HG02981 (cell line): ENCODE results near the gene SEMA3F.

Source experiments
- ATAC-seq: cut with Tn5 transposase; IDR thresholded peaks from one replicate; pipeline ENCODE4 v1.9.1; 2021; ENCODE audit warnings: mild to moderate bottlenecking, moderate library complexity; ENCODE audit not compliant: unreplicated experiment

SEMA3F gene

DNA sequence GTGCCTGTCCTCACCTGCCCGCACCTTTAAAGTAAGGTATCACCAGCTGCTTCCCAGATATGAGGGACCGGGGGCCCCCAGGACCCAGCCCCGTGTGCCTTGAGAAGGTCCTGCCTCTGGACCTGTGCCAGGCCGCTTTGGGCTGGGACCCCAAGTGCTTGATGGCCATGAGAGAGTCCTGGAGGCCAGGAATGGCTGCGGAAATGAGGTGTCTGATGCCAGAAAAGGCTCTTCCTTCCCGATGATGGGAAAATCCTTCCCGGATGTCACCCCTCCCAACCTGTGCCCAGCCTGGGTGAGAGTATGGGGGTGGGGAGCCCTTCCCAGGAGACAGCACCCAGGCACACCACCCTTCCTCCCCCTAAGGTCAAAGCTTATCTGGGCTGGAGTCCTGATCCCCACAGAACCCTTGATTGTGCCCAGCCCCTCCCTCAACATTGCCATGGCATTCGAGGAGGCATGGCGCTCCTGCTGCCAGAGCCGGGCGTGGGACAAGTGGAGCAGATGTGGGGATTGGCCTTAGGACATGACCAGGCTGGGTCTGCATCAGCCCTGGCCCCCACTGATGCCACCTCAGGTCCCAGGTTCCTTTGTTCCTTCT, 14.2 kb downstream of the SEMA3F start:
- ATAC-seq = no peak

DNA sequence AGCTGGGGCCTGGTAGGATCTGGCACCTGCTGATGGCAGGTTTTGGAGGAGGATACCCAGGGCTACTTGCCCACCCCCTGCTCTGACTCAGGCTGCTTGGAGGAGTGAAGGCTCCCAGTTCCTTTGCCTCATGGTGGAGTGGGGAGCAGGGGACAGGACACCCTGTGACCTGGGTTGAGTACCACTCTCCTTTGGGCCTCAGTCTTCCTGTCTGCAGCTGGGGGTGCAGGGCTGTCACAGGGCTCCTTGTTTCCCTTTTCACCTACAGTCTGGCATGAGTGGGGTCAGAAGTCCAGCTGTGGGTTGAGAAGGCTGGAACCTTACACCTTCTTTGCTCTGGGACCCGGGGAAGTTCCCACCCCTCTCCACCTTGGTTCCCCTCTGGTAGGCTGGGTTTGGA, 14.7 kb downstream of the SEMA3F start:
- no peak for ATAC-seq

DNA sequence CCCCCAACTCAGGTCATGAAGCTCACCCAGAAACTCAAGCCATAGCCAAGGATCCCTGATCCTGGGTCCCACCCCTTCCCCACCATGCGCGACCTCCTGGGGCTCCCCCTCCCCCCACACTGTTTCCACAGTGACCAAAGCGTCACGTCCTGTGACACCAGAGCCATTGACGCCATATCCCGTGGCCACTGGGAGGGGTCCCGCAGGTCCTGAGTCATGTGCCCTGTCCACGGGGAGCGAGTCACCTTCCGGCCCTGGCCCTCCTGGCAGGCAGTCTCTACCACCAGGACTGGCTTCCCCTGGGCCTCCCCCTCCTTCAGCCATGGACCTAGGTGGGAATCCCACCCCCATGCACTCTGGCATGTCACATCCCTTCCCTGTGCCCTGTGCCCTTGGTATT, 15.6 kb downstream of the SEMA3F start:
- ATAC-seq = no peak

DNA sequence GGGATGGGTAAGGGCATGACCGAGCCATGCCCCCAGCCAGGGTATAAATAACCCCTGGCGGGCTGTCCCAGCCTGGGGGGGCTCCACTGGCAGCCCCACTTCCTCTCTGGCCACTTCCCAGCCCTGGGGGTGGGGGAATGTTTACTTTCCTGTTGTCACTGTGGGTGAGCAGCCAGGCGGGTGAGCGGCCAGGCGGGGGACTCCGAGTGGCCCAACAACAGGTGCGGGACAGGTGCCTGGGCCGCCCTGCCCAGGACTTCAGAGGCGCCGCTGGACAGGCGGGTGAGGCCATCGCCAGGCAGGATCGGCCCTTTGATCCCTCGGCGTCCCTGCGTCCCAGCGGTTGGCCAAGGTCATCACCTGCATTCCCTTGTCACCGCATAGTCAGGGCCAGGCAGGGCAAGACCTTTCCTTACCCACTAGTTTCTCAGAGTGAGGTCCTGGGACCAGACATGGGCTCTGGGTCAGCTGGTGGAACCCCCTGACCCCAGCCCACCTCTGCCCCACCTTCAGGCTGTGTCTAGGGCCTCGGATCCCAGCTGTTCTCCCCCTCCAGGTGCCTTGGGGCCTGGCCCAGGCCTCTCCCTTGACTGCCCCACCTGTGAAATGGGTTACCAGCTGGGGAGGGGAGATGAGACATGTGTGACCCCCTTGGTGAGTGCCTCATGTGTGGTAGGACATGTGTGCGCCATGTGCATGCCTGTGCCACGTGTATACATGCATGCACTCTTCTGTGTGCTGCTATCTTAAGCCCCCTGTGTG, 16.6 kb downstream of the SEMA3F start:
- no peak for ATAC-seq

DNA sequence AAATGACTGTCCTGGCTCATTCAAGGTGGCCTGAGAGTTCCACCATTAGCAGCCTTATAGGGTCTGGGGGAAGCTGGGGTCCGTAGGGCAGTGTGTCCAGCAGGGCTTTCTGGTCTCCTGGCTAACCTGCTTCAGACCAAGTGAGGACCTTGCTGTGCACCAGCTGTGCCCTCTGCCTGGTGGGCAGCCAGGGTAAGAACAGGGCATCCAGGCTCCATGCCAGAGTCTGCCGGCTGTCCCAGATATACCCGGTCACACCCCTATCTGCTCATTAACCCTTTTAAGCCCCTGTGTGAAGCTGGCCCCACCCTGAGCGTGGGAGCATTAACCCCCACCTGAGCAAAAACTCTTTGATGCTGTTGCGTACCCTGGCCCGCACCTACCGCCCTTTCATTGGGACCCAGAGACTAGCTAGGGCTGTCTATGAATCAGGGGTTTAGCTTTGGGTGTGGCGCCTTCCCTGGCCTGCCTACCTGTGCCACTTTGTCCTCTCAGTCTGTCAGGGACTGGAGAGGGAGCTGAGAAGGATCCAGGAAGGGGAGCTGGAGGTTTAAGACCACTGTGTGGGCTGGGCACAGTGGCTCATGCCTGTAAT, 17.6 kb downstream of the SEMA3F start:
- no peak for ATAC-seq

DNA sequence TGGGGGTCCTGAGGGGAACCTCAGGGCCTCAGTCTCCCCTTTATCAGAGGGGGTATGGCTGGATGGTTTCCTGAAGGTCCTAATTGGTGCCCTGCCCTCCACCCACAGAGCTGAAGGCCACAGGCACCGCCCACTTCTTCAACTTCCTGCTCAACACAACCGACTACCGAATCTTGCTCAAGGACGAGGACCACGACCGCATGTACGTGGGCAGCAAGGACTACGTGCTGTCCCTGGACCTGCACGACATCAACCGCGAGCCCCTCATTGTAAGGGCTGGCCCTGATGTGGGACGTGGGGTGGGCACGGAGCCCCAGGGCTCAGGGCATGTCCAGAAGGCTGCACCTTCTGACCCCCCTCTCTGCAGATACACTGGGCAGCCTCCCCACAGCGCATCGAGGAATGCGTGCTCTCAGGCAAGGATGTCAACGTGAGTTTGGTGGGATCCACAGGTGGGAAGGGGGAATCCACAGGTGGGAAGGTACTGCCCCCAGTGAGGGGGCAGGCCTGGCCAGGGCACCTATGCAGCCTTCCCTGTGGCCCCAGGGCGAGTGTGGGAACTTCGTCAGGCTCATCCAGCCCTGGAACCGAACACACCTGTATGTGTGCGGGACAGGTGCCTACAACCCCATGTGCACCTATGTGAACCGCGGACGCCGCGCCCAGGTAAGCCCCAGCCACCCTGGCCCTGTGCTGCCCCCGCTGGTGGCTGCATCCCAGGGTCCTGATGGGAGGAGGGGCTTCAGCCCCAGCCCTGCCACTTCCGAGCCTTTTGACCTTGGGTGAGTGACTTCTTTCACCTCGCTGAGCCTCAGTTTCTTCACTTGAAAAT, 18.8 kb downstream of the SEMA3F start:
- ATAC-seq = no peak

DNA sequence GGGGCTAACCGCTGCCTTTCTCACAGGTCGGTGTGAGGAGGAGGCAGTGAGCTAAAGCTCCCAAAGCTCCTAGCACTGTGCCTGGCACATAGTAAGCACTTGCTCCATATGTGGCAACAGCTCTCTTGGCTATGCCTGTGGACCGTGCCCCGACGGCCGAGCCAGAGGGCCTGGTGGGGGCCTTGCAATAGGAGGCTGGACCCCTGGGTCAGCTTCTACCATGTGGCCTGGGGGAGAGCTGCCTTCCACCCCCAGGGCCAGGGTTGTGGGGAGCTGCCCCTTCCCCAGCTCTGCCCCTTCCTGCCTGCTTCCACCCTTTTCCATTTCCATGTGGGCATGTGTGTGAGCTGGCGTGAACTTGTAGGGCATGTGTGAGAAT, 19.4 kb downstream of the SEMA3F start:
- ATAC-seq = no peak

- no peak for ATAC-seq
These were observed 19.9 kb downstream of the SEMA3F start for GRCh38 chr3:50174947-50175524.

DNA sequence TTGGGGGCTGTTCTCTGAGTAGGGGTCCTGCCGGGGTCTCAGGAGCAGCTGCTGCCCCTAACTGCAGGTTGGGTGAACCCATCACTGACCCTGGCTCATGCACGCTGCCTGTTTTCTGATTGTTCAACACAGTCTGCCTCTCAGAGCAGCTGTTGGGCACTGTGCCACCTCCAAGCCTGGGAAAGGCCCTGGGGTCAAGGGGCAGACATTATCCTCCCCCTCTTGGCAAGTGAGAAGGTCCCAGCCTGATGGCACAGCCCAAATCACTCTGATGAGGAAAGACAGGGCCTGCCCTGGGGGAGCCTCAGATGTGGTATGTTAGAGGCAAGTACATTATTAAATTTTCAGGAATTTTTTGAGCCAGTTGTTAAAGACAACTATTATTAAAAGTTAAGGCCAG, 22.2 kb downstream of the SEMA3F start:
- no peak for ATAC-seq

DNA sequence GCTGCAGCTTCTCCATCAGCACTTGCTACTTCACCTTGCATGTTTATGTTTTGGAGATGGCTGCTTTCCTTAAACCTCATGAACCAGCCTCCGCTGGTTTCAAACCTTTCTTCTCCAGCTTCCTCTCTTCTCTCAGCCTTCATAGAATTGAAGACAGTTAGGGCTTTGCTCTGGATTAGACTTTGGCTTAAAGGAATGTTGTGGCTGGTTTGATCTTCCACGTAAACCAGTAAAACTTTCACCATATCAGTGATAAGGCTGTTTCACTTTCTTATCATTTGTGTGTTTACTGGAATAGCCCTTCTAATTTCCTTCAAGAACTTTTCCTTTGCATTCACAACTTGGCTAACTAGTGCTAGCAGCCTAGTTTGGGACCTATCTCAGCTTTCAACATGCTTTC, 24.6 kb downstream of the SEMA3F start:
- no peak for ATAC-seq

DNA sequence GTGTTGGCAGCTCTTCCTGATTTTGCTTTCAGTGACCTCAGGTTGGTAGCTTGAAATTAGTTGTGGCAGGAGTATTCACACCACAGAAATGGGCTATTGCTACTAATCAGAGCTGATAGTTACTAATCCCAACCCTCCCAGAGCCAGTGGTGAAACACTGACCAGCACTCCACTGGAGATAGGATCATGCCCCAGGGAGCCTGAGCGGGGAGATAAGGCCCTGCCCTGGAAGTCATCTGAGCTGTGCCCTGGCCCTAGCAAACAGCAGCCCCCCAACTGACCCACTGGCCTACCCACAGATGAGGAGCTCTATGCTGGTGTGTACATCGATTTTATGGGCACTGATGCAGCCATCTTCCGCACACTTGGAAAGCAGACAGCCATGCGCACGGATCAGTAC, 26.9 kb downstream of the SEMA3F start:
- no peak for ATAC-seq

GRCh38 chr3:50182533-50183099, 27.5 kb downstream of the SEMA3F start:
- ATAC-seq = no peak

GRCh38 chr3:50183755-50184154, 28.6 kb downstream of the SEMA3F start:
- no peak for ATAC-seq

DNA sequence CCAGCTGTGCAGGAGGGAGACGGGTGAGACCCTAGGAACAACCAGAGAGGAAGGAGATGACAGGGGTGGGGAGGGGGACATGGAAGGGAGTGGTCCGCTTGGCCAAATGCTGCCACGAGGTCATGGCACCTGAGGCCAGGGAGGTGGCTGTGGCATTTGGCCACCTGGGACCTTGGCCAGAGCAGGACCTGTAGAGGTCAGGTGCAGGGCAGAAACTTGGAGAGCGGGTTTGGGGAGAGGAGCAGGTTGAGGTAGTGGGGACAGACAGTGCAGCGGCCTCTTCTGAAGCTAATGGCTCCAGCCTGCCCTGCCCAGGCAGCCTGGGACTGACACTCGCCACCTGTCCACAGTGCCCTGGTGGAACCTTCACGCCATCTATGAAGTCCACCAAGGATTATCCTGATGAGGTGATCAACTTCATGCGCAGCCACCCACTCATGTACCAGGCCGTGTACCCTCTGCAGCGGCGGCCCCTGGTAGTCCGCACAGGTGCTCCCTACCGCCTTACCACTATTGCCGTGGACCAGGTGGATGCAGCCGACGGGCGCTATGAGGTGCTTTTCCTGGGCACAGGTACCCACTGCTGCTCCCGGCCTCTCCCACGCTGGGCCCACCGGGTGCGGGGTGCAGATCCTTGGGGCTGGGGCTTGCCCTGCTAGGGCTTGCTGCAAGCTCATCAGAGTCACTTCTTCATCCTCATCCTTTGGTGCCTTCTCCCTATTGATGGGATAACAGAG, 29.3 kb downstream of the SEMA3F start:
- no peak for ATAC-seq

DNA sequence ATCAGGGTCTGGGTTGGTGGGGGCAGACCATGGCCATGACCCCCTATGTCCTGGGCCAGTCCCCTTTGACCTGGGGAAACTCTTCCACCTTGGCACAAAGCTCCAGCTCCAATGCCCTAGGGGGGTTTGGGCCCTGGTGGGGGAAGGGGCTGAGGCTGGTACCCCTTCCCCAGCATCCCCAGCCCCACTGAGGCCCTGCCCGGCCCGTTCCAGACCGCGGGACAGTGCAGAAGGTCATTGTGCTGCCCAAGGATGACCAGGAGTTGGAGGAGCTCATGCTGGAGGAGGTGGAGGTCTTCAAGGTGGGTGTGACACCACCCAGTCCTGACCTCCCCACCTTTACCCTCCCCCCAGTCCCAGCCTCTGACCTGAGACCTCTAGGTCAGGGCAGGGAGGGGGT, 30.1 kb downstream of the SEMA3F start:
- no peak for ATAC-seq

GRCh38 chr3:50186096-50186495, 31.0 kb downstream of the SEMA3F start:
- ATAC-seq = no peak

GRCh38 chr3:50187750-50188149, 32.6 kb downstream of the SEMA3F start:
- no peak for ATAC-seq

- ATAC-seq = no peak
These were observed 34.1 kb downstream of the SEMA3F start for GRCh38 chr3:50189274-50189673.

DNA sequence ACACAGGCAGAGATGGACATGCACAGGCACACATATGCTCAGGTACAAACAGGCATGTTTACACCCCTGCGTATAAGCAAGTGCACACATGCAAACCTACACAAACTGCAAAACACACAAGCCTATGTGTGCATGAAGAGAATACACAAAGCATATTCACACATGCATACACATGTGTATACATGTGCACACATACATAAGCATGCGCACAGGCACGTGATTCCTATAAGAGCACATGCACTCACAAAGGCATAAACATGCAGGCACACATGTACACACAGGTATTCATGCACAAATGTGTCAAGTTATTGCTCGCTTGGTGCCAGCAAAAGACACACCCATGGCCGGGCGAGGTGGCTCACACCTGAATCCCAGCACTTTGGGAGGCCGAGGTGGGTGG, 34.9 kb downstream of the SEMA3F start:
- no peak for ATAC-seq

DNA sequence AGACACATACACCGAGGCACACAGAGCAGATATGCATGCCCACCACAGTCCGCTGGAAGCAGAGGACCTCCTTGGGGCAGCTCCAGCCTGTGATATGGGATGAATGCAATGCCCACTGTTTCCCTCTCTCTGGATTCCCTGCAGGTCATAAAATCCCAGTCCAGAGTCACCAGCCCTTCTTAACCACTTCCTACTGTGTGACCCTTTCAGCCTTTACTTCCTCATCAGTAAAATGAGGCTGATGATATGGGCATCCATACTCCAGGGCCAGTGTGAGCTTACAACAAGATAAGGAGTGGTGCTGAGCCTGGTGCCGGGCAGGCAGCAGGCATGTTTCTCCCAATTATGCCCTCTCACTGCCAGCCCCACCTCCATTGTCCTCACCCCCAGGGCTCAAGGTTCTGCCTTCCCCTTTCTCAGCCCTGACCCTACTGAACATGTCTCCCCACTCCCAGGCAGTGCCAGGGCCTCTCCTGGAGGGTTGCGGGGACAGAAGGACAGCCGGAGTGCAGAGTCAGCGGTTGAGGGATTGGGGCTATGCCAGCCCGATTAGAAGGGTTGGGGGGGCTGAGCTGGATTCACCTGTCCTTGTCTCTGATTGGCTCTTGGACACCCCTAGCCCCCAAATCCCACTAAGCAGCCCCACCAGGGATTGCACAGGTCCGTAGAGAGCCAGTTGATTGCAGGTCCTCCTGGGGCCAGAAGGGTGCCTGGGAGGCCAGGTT, 36.0 kb downstream of the SEMA3F start, which contains the start of gene GNAT1:
Gene GNAT1, plus strand, starts transcription at position 675 of the 725 bp plus-strand sequence. CDS start 116 bp downstream, outside the sequence.
- no peak for ATAC-seq
